ENCODE data around the gene SLC36A1.

The SLC36A1 gene

GRCh38 chr5:151517122-151517920, 69.9 kb downstream of the SLC36A1 start:
- H3K36me3 ChIP-seq (ENCODE audit: insufficient read depth, low read depth, low read length) = no peaks in the 10 kb centered on the region
- no peak overlapping the region for H3K4me3 ChIP-seq (ENCODE audit: low read length)
- H3K27ac ChIP-seq (ENCODE audit: low read length) = no peak overlapping the region
- H3K27me3 ChIP-seq (ENCODE audit: insufficient read depth, low read length) = no peaks in the 10 kb centered on the region
- H3K9ac ChIP-seq (ENCODE audit: low read depth, low read length) = no peak overlapping the region
- no peaks in the 10 kb centered on the region for H3K4me1 ChIP-seq (ENCODE audit: insufficient read depth, low read length)
- H3K9me3 ChIP-seq (ENCODE audit: insufficient read depth, low read depth, low read length) = no peaks in the 10 kb centered on the region

GRCh38 chr5:151520294-151520693, 72.9 kb downstream of the SLC36A1 start:
- H3K9ac ChIP-seq (ENCODE audit: low read depth, low read length) = no peak overlapping the region
- no peak overlapping the region for H3K27ac ChIP-seq (ENCODE audit: low read length)
- H3K27me3 ChIP-seq (ENCODE audit: insufficient read depth, low read length) = no peaks in the 10 kb centered on the region

GRCh38 chr5:151522226-151522625, 74.8 kb downstream of the SLC36A1 start:
- no peak overlapping the region for H3K9ac ChIP-seq (ENCODE audit: low read depth, low read length)
- no peaks in the 10 kb centered on the region for H3K27me3 ChIP-seq (ENCODE audit: insufficient read depth, low read length)
- H3K4me1 ChIP-seq (ENCODE audit: insufficient read depth, low read length) = no peaks in the 10 kb centered on the region
- no peak overlapping the region for H3K27ac ChIP-seq (ENCODE audit: low read length)
- no peak overlapping the region for H3K4me3 ChIP-seq (ENCODE audit: low read length)
- H3K36me3 ChIP-seq (ENCODE audit: insufficient read depth, low read depth, low read length) = no peaks in the 10 kb centered on the region
- H3K9me3 ChIP-seq (ENCODE audit: insufficient read depth, low read depth, low read length) = no peaks in the 10 kb centered on the region

More at GRCh38 chr5:151520294-151520693, 72.9 kb downstream of the SLC36A1 start:
- Histone ChIP-seq H3K4me3 (ENCODE audit: low read length) (no peak overlapping the region), H3K36me3 (ENCODE audit: insufficient read depth, low read depth, low read length) (no peaks in the 10 kb centered on the region), H3K4me1 (ENCODE audit: insufficient read depth, low read length) (no peaks in the 10 kb centered on the region), H3K9me3 (ENCODE audit: insufficient read depth, low read depth, low read length) (no peaks in the 10 kb centered on the region)

GRCh38 chr5:151523335-151523734, 75.9 kb downstream of the SLC36A1 start:
- H3K36me3 ChIP-seq (ENCODE audit: insufficient read depth, low read depth, low read length) = no peaks in the 10 kb centered on the region
- H3K4me1 ChIP-seq (ENCODE audit: insufficient read depth, low read length) = no peaks in the 10 kb centered on the region
- H3K9me3 ChIP-seq (ENCODE audit: insufficient read depth, low read depth, low read length) = no peaks in the 10 kb centered on the region
- H3K27me3 ChIP-seq (ENCODE audit: insufficient read depth, low read length) = no peaks in the 10 kb centered on the region
- H3K4me3 ChIP-seq (ENCODE audit: low read length) = no peak overlapping the region
- no peak overlapping the region for H3K27ac ChIP-seq (ENCODE audit: low read length)
- H3K9ac ChIP-seq (ENCODE audit: low read depth, low read length) = no peak overlapping the region

GRCh38 chr5:151528153-151528552, 80.8 kb downstream of the SLC36A1 start:
- H3K4me3 ChIP-seq (ENCODE audit: low read length) = no peak overlapping the region
- no peaks in the 10 kb centered on the region for H3K9me3 ChIP-seq (ENCODE audit: insufficient read depth, low read depth, low read length)
- H3K27me3 ChIP-seq (ENCODE audit: insufficient read depth, low read length) = no peaks in the 10 kb centered on the region
- H3K27ac ChIP-seq (ENCODE audit: low read length) = no peak overlapping the region
- no peaks in the 10 kb centered on the region for H3K36me3 ChIP-seq (ENCODE audit: insufficient read depth, low read depth, low read length)
- no peaks in the 10 kb centered on the region for H3K4me1 ChIP-seq (ENCODE audit: insufficient read depth, low read length)
- H3K9ac ChIP-seq (ENCODE audit: low read depth, low read length) = no peak overlapping the region

GRCh38 chr5:151528996-151529395, 81.6 kb downstream of the SLC36A1 start:
- Histone ChIP-seq H3K27ac (ENCODE audit: low read length) (no peak overlapping the region), H3K4me1 (ENCODE audit: insufficient read depth, low read length) (no peaks in the 10 kb centered on the region)

GRCh38 chr5:151531581-151531980, 84.2 kb downstream of the SLC36A1 start:
- Histone ChIP-seq H3K9me3 (ENCODE audit: insufficient read depth, low read depth, low read length) (no peaks in the 10 kb centered on the region), H3K4me1 (ENCODE audit: insufficient read depth, low read length) (no peaks in the 10 kb centered on the region), H3K9ac (ENCODE audit: low read depth, low read length) (no peak overlapping the region), H3K36me3 (ENCODE audit: insufficient read depth, low read depth, low read length) (no peaks in the 10 kb centered on the region), H3K4me3 (ENCODE audit: low read length) (no peak overlapping the region), H3K27me3 (ENCODE audit: insufficient read depth, low read length) (no peaks in the 10 kb centered on the region), H3K27ac (ENCODE audit: low read length) (no peak overlapping the region)

More at GRCh38 chr5:151528996-151529395, 81.6 kb downstream of the SLC36A1 start:
- no peaks in the 10 kb centered on the region for H3K27me3 ChIP-seq (ENCODE audit: insufficient read depth, low read length)
- H3K36me3 ChIP-seq (ENCODE audit: insufficient read depth, low read depth, low read length) = no peaks in the 10 kb centered on the region
- no peak overlapping the region for H3K4me3 ChIP-seq (ENCODE audit: low read length)
- no peak overlapping the region for H3K9ac ChIP-seq (ENCODE audit: low read depth, low read length)
- no peaks in the 10 kb centered on the region for H3K9me3 ChIP-seq (ENCODE audit: insufficient read depth, low read depth, low read length)

- Histone ChIP-seq H3K4me3 (ENCODE audit: low read length) (no peak overlapping the region), H3K9ac (ENCODE audit: low read depth, low read length) (no peak overlapping the region), H3K27me3 (ENCODE audit: insufficient read depth, low read length) (no peaks in the 10 kb centered on the region), H3K4me1 (ENCODE audit: insufficient read depth, low read length) (no peaks in the 10 kb centered on the region), H3K27ac (ENCODE audit: low read length) (no peak overlapping the region), H3K36me3 (ENCODE audit: insufficient read depth, low read depth, low read length) (no peaks in the 10 kb centered on the region), H3K9me3 (ENCODE audit: insufficient read depth, low read depth, low read length) (no peaks in the 10 kb centered on the region)
Observed at GRCh38 chr5:151532416-151532815, 85.0 kb downstream of the SLC36A1 start.

GRCh38 chr5:151534350-151534749, 86.9 kb downstream of the SLC36A1 start:
- H3K4me1 ChIP-seq (ENCODE audit: insufficient read depth, low read length) = no peaks in the 10 kb centered on the region
- H3K9ac ChIP-seq (ENCODE audit: low read depth, low read length) = no peak overlapping the region
- no peaks in the 10 kb centered on the region for H3K36me3 ChIP-seq (ENCODE audit: insufficient read depth, low read depth, low read length)
- no peaks in the 10 kb centered on the region for H3K9me3 ChIP-seq (ENCODE audit: insufficient read depth, low read depth, low read length)
- H3K27me3 ChIP-seq (ENCODE audit: insufficient read depth, low read length) = no peaks in the 10 kb centered on the region
- no peak overlapping the region for H3K4me3 ChIP-seq (ENCODE audit: low read length)
- H3K27ac ChIP-seq (ENCODE audit: low read length) = no peak overlapping the region

GRCh38 chr5:151537044-151537443, 89.6 kb downstream of the SLC36A1 start:
- Histone ChIP-seq H3K9me3 (ENCODE audit: insufficient read depth, low read depth, low read length) (no peaks in the 10 kb centered on the region), H3K4me3 (ENCODE audit: low read length) (no peak overlapping the region), H3K27me3 (ENCODE audit: insufficient read depth, low read length) (no peaks in the 10 kb centered on the region), H3K27ac (ENCODE audit: low read length) (no peak overlapping the region), H3K4me1 (ENCODE audit: insufficient read depth, low read length) (no peaks in the 10 kb centered on the region), H3K9ac (ENCODE audit: low read depth, low read length) (no peak overlapping the region), H3K36me3 (ENCODE audit: insufficient read depth, low read depth, low read length) (no peaks in the 10 kb centered on the region)

- no peaks in the 10 kb centered on the region; the same call in 1 of the 2 replicates for H3K27me3 ChIP-seq (ENCODE audit: insufficient read depth, low read length)
- no peaks in the 10 kb centered on the region for H3K36me3 ChIP-seq (ENCODE audit: insufficient read depth, low read depth, low read length)
- H3K27ac ChIP-seq (ENCODE audit: low read length) = no peak overlapping the region
- no peak overlapping the region for H3K4me3 ChIP-seq (ENCODE audit: low read length)
- H3K9me3 ChIP-seq (ENCODE audit: insufficient read depth, low read depth, low read length) = no peaks in the 10 kb centered on the region
- no peaks in the 10 kb centered on the region for H3K4me1 ChIP-seq (ENCODE audit: insufficient read depth, low read length)
- H3K9ac ChIP-seq (ENCODE audit: low read depth, low read length) = no peak overlapping the region
Observed at GRCh38 chr5:151541571-151541970, 94.2 kb downstream of the SLC36A1 start.

Data from iPS-20b (cell line).